Measurements from ENCODE around the gene MUC3A.

MUC3A gene

DNA sequence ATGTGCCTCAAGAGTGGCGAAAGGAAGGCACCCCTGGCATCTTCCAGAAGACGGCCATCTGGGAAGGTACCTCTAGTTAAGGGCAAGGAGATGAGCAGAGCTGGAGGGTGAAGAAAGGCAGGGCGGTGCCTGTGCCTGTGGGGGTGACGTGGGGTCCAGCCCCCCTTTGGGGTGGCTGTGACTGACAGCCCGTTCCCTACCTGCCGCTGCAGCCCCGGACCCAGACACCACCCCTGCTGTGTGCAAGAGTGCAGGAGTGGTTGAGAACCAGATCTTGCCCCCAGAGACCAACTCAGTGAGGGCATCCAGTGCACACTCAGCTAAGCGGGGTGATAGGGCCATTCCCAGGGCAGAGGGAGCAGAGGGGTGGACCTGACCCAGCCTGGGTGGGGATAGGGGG, 66.3 kb downstream of the MUC3A start:
- H3K4me3 ChIP-seq (ENCODE audit: low read depth, low read length): no peak overlapping the region
- DNase-seq (ENCODE audit: low read depth): no peak
- TF ChIP-seq POLR2A (IDR thresholded peaks at IDR 0.05; ENCODE audit: extremely low read depth, insufficient read length) (no peak), MYC (IDR thresholded peaks at IDR 0.05; ENCODE audit: low read depth, low read length) (no peak)

- DNase-seq (ENCODE audit: low read depth): peak; percentile 93
- TF ChIP-seq, protein P1, sequence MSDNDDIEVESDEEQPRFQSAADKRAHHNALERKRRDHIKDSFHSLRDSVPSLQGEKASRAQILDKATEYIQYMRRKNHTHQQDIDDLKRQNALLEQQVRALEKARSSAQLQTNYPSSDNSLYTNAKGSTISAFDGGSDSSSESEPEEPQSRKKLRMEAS (IDR thresholded peaks at IDR 0.05; ENCODE audit: low read depth, low read length): 0 out of 2 replicates have a peak, but pooled peaks have one; percentile 17
- TF ChIP-seq POLR2A (IDR thresholded peaks at IDR 0.05; ENCODE audit: extremely low read depth, insufficient read length): no peak
- no peak for TF ChIP-seq CTCF (IDR thresholded peaks at IDR 0.05; ENCODE audit: low read depth, low read length)
- 0 out of 2 replicates have a peak, but pooled peaks have one; percentile 17 for TF ChIP-seq MYC (IDR thresholded peaks at IDR 0.05; ENCODE audit: low read depth, low read length)
- peak overlapping the region; percentile 25 for H3K4me3 ChIP-seq (ENCODE audit: low read depth, low read length)
Measured at GRCh38 chr7:101017064-101017777, 67.9 kb downstream of the MUC3A start.

All from NB4 (cell line).